Mesenchymal stem cell (in vitro differentiated cells and primary cell): ENCODE results near the gene RDH16.

ENCODE experiments used
- DNase-seq: peaks from one replicate; pipeline ENCODE4 v3.0.0-alpha.2; 2013
- H2AFZ ChIP-seq: one replicate; pipeline ENCODE4 v1.6.1; 2013; ENCODE audit warnings: low read depth, mild to moderate bottlenecking, control low read depth, inconsistent platforms, low read length, moderate library complexity
- H2AK5ac ChIP-seq: 2 replicates; pipeline ENCODE4 v1.6.1; 2013; ENCODE audit warnings: low read length, moderate library complexity, mild to moderate bottlenecking, inconsistent platforms; ENCODE audit not compliant: severe bottlenecking
- H2BK120ac ChIP-seq: one replicate; pipeline ENCODE4 v1.6.1; 2013; ENCODE audit warnings: low read depth, mild to moderate bottlenecking, inconsistent platforms, low read length, moderate library complexity
- H2BK12ac ChIP-seq, 2 experiments: one replicate each; pipeline ENCODE4 v1.6.1; 2013; ENCODE audit warnings: inconsistent platforms in 2 of 2, low read length in 2 of 2, mild to moderate bottlenecking in 2 of 2, moderate library complexity in 2 of 2, control low read depth in 1 of 2
- H2BK15ac ChIP-seq: one replicate; pipeline ENCODE4 v1.6.1; 2013; ENCODE audit warnings: mild to moderate bottlenecking, low read depth, inconsistent platforms; ENCODE audit not compliant: poor library complexity, severe bottlenecking
- H2BK5ac ChIP-seq: 2 replicates; pipeline ENCODE4 v1.6.1; 2013; ENCODE audit warnings: low read depth, mild to moderate bottlenecking, low read length, control low read depth, inconsistent platforms; ENCODE audit not compliant: poor library complexity, severe bottlenecking
- H3K14ac ChIP-seq, 2 experiments: one replicate each; pipeline ENCODE4 v1.6.1; 2013; ENCODE audit warnings: inconsistent platforms in 2 of 2, low read length in 2 of 2, control low read depth in 1 of 2, mild to moderate bottlenecking in 1 of 2, moderate library complexity in 1 of 2
- H3K18ac ChIP-seq, 2 experiments: one replicate each; pipeline ENCODE4 v1.6.1; 2013; ENCODE audit warnings: inconsistent platforms in 2 of 2, low read length in 2 of 2, control low read depth in 1 of 2, low read depth in 1 of 2, mild to moderate bottlenecking in 1 of 2
- H3K23ac ChIP-seq, 2 experiments: one replicate each; pipeline ENCODE4 v1.6.1; 2013; ENCODE audit warnings: inconsistent platforms in 2 of 2, low read length in 2 of 2, mild to moderate bottlenecking in 2 of 2, moderate library complexity in 2 of 2, control low read depth in 1 of 2
- H3K27ac ChIP-seq: 2 replicates; pipeline ENCODE4 v1.5.1; 2013; ENCODE audit warnings: mild to moderate bottlenecking, moderate library complexity, low read length, control low read depth, inconsistent platforms; ENCODE audit not compliant: poor library complexity, severe bottlenecking
- H3K27me3 ChIP-seq, 2 experiments: 2 replicates each; pipeline versions ENCODE4 v1.6.1 to v1.7.0; 2013; ENCODE audit warnings: low read length in 2 of 2, mild to moderate bottlenecking in 2 of 2, moderate library complexity in 2 of 2, control low read depth in 1 of 2, inconsistent platforms in 1 of 2; ENCODE audit not compliant: control insufficient read depth in 1 of 2, insufficient read depth in 1 of 2
- H3K36me3 ChIP-seq, 2 experiments: 2 replicates each; pipeline versions ENCODE4 v1.6.1 to v1.7.0; 2013; ENCODE audit warnings: low read length in 2 of 2, control low read depth in 1 of 2, inconsistent platforms in 1 of 2, low read depth in 1 of 2, mild to moderate bottlenecking in 1 of 2; ENCODE audit not compliant: insufficient read depth in 2 of 2, control insufficient read depth in 1 of 2
- H3K4ac ChIP-seq, 2 experiments: one replicate each; pipeline ENCODE4 v1.6.1; 2013; ENCODE audit warnings: inconsistent platforms in 2 of 2, low read length in 2 of 2, mild to moderate bottlenecking in 2 of 2, moderate library complexity in 2 of 2, control low read depth in 1 of 2, low read depth in 1 of 2
- H3K4me1 ChIP-seq: 2 replicates; pipeline ENCODE4 v1.6.1; 2013; ENCODE audit warnings: low read depth, low read length, control low read depth; ENCODE audit not compliant: control insufficient read depth, insufficient read depth
- H3K4me2 ChIP-seq: 2 replicates; pipeline ENCODE4 v1.6.1; 2013; ENCODE audit warnings: low read length, mild to moderate bottlenecking, inconsistent platforms; ENCODE audit not compliant: poor library complexity, severe bottlenecking
- H3K4me3 ChIP-seq, 2 experiments: 2 replicates each; pipeline versions ENCODE4 v1.5.1 to v1.7.0; 2013; ENCODE audit warnings: low read length in 2 of 2, mild to moderate bottlenecking in 2 of 2, control low read depth in 1 of 2, low read depth in 1 of 2; ENCODE audit not compliant: insufficient read depth in 1 of 2
- H3K79me1 ChIP-seq: replicated peaks from 2 replicates; pipeline ENCODE4 v1.6.1; 2013; ENCODE audit warnings: mild to moderate bottlenecking, control low read depth, low read length, inconsistent platforms; ENCODE audit not compliant: poor library complexity, severe bottlenecking
- H3K9ac ChIP-seq: 2 replicates; pipeline ENCODE4 v1.7.0; 2013; ENCODE audit warnings: mild to moderate bottlenecking, low read length, moderate library complexity
- H3K9me3 ChIP-seq: 2 replicates; pipeline ENCODE4 v1.7.0; 2013; ENCODE audit warnings: mild to moderate bottlenecking, low read length; ENCODE audit not compliant: control insufficient read depth
- H4K8ac ChIP-seq: one replicate; pipeline ENCODE4 v1.6.1; 2013; ENCODE audit warnings: inconsistent platforms, mild to moderate bottlenecking, low read length, moderate library complexity
- H4K91ac ChIP-seq: one replicate; pipeline ENCODE4 v1.6.1; 2013; ENCODE audit warnings: mild to moderate bottlenecking, low read length, inconsistent platforms
- WGBS: methylation state at CpG from one replicate; pipeline ENCODE4 v1.1.7; 2013; ENCODE audit warnings: mixed read lengths; 5-methylcytosine and 5-hydroxymethylcytosine counted together

Gene RDH16

GRCh38 chr12:56933826-56934625, 23.4 kb downstream of the RDH16 start, which contains the start of gene SDR9C7:
SDR9C7 (minus strand) TSS chr12:56934408; CDS start chr12:56934261, 147 bp downstream.
- no peaks in the 10 kb centered on the region for H3K9me3 ChIP-seq
- no peak within 1 kb of the TSS for H2BK120ac ChIP-seq
- H3K27me3 ChIP-seq: peaks cover 32 to 42% of the 10 kb centered on the region in 2 experiments
- peaks cover 2% of the 10 kb centered on the region for H3K4me1 ChIP-seq
- H3K23ac ChIP-seq: no peak within 1 kb of the TSS
- H3K27ac ChIP-seq: no peak within 1 kb of the TSS
- no peak within 1 kb of the TSS for H3K14ac ChIP-seq
- WGBS: 93% methylated on average over 15 of the region's 15 CpGs
- no peaks in the 10 kb centered on the region for H3K36me3 ChIP-seq
- H2BK15ac ChIP-seq: no peak within 1 kb of the TSS
- no peak within 1 kb of the TSS for H2BK5ac ChIP-seq
- no peak within 1 kb of the TSS for H2AFZ ChIP-seq
- H4K8ac ChIP-seq: no peak within 1 kb of the TSS
- H2BK12ac ChIP-seq: no peak within 1 kb of the TSS
- peak within 1 kb of the TSS in 1 of 2 experiments; percentile 24 for H3K4ac ChIP-seq
- no peak within 1 kb of the TSS for H3K4me2 ChIP-seq
- no peak within 1 kb of the TSS for H3K18ac ChIP-seq
- DNase-seq: no peak
- no peak within 1 kb of the TSS for H4K91ac ChIP-seq
- no peaks in the 10 kb centered on the region for H3K79me1 ChIP-seq
- no peak within 1 kb of the TSS for H2AK5ac ChIP-seq
- H3K9ac ChIP-seq: no peak within 1 kb of the TSS
- no peak within 1 kb of the TSS for H3K4me3 ChIP-seq

- Histone ChIP-seq H2AFZ (no peak overlapping the region), H4K8ac (peak overlapping the region; percentile 66), H2BK15ac (no peak overlapping the region), H3K27ac (no peak overlapping the region), H3K9me3 (no peaks in the 10 kb centered on the region), H2BK12ac (peak overlapping the region; percentile 75 to 82), H3K79me1 (no peaks in the 10 kb centered on the region), H3K27me3 (peaks cover 43 to 49% of the 10 kb centered on the region in 2 experiments), H2AK5ac (no peak overlapping the region), H3K14ac (peak overlapping the region in 1 of 2 experiments; percentile 26), H2BK120ac (no peak overlapping the region), H3K4me3 (no peak overlapping the region), H3K4me2 (no peak overlapping the region), H3K23ac (no peak overlapping the region), H2BK5ac (no peak overlapping the region), H4K91ac (peak overlapping the region; percentile 75), H3K9ac (no peak overlapping the region), H3K4ac (no peak overlapping the region), H3K18ac (peak overlapping the region; percentile 18 to 67), H3K4me1 (peaks cover 2% of the 10 kb centered on the region), H3K36me3 (no peaks in the 10 kb centered on the region)
- DNase-seq: peak; percentile 26
- WGBS: 96% methylated on average over 1 of the region's 1 CpG
These were observed 24.5 kb downstream of the RDH16 start for GRCh38 chr12:56932867-56933266.

GRCh38 chr12:56932146-56932545, 25.3 kb downstream of the RDH16 start:
- no peak overlapping the region for H2AFZ ChIP-seq
- no peak overlapping the region for H3K4ac ChIP-seq
- H2AK5ac ChIP-seq: no peak overlapping the region
- H3K23ac ChIP-seq: no peak overlapping the region
- no peak overlapping the region for H3K27ac ChIP-seq
- peaks cover 2% of the 10 kb centered on the region for H3K4me1 ChIP-seq
- DNase-seq: no peak
- no peak overlapping the region for H4K8ac ChIP-seq
- no peak overlapping the region for H2BK5ac ChIP-seq
- 60% methylated on average over 3 of the region's 5 CpGs for WGBS
- no peaks in the 10 kb centered on the region for H3K36me3 ChIP-seq
- no peak overlapping the region for H4K91ac ChIP-seq
- no peak overlapping the region for H3K4me3 ChIP-seq
- H3K4me2 ChIP-seq: no peak overlapping the region
- no peaks in the 10 kb centered on the region for H3K79me1 ChIP-seq
- H3K14ac ChIP-seq: no peak overlapping the region
- H2BK12ac ChIP-seq: no peak overlapping the region
- peaks cover 44 to 49% of the 10 kb centered on the region in 2 experiments for H3K27me3 ChIP-seq
- no peaks in the 10 kb centered on the region for H3K9me3 ChIP-seq
- H2BK120ac ChIP-seq: peak overlapping the region; percentile 87
- H3K9ac ChIP-seq: no peak overlapping the region
- peak overlapping the region; percentile 39 for H2BK15ac ChIP-seq
- H3K18ac ChIP-seq: peak overlapping the region in 1 of 2 experiments; percentile 92

- Histone ChIP-seq H3K4ac (peak overlapping the region; percentile 27 to 77), H2BK12ac (peak overlapping the region; percentile 33 to 65), H2BK120ac (peak overlapping the region; percentile 87), H3K9me3 (no peaks in the 10 kb centered on the region), H3K27me3 (peaks cover 49% of the 10 kb centered on the region in 2 experiments), H3K14ac (no peak overlapping the region), H2BK5ac (no peak overlapping the region), H3K9ac (no peak overlapping the region), H3K27ac (no peak overlapping the region), H2AFZ (no peak overlapping the region), H3K4me2 (no peak overlapping the region), H3K18ac (peak overlapping the region; percentile 67 to 92), H2BK15ac (no peak overlapping the region), H3K4me1 (peaks cover 2% of the 10 kb centered on the region), H4K8ac (peak overlapping the region; percentile 91), H4K91ac (peak overlapping the region; percentile 87), H3K4me3 (no peak overlapping the region), H3K23ac (no peak overlapping the region), H2AK5ac (no peak overlapping the region), H3K79me1 (no peaks in the 10 kb centered on the region), H3K36me3 (no peaks in the 10 kb centered on the region)
- WGBS: 49% methylated on average over 2 of the region's 2 CpGs
- peak; percentile 83 for DNase-seq
These were observed 25.9 kb downstream of the RDH16 start for GRCh38 chr12:56931474-56931978.
